ENCODE data around the gene RAB33B. TPM values are rescaled to one million over a fixed set of nuclear protein-coding genes. Genes with fewer than 3 reads are reported as not detected.

The RAB33B gene
- total and polyA plus RNA-seq, 4 donors: 7.2 to 38.9 (median 8.6) TPM

GRCh38 chr4:139492429-139492828 is 38.5 kb downstream of the RAB33B start:
- no peak overlapping the region for H3K9ac ChIP-seq (ENCODE audit: low read depth in 1 of 2, low read length in 2 of 2)
- TF ChIP-seq YY1 (IDR thresholded peaks at IDR 0.05) (no peak), RAD21 (IDR thresholded peaks at IDR 0.05) (no peak), FOXA2 (IDR thresholded peaks at IDR 0.05) (no peak), TAF1 (conservative IDR thresholded peaks at IDR 0.05) (no peak), RXRA (IDR thresholded peaks at IDR 0.05) (no peak), EGR1 (IDR thresholded peaks at IDR 0.05; ENCODE audit: low read depth in 2 of 2) (no peak), HNF4G (IDR thresholded peaks at IDR 0.05) (no peak), FOXA1 (IDR thresholded peaks at IDR 0.05) (no peak), SP1 (IDR thresholded peaks at IDR 0.05) (no peak), GABPA (IDR thresholded peaks at IDR 0.05 in 1 of 2, conservative IDR thresholded peaks at IDR 0.05 in 1 of 2) (no peak)
- TF ChIP-seq, protein P1, sequence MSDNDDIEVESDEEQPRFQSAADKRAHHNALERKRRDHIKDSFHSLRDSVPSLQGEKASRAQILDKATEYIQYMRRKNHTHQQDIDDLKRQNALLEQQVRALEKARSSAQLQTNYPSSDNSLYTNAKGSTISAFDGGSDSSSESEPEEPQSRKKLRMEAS (IDR thresholded peaks at IDR 0.05): no peak
- TF ChIP-seq, protein P2, sequence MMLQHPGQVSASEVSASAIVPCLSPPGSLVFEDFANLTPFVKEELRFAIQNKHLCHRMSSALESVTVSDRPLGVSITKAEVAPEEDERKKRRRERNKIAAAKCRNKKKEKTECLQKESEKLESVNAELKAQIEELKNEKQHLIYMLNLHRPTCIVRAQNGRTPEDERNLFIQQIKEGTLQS (IDR thresholded peaks at IDR 0.05): no peak
- TF ChIP-seq, protein P3, sequence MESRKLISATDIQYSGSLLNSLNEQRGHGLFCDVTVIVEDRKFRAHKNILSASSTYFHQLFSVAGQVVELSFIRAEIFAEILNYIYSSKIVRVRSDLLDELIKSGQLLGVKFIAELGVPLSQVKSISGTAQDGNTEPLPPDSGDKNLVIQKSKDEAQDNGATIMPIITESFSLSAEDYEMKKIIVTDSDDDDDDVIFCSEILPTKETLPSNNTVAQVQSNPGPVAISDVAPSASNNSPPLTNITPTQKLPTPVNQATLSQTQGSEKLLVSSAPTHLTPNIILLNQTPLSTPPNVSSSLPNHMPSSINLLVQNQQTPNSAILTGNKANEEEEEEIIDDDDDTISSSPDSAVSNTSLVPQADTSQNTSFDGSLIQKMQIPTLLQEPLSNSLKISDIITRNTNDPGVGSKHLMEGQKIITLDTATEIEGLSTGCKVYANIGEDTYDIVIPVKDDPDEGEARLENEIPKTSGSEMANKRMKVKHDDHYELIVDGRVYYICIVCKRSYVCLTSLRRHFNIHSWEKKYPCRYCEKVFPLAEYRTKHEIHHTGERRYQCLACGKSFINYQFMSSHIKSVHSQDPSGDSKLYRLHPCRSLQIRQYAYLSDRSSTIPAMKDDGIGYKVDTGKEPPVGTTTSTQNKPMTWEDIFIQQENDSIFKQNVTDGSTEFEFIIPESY (IDR thresholded peaks at IDR 0.05): no peak
- TF ChIP-seq, protein P4, sequence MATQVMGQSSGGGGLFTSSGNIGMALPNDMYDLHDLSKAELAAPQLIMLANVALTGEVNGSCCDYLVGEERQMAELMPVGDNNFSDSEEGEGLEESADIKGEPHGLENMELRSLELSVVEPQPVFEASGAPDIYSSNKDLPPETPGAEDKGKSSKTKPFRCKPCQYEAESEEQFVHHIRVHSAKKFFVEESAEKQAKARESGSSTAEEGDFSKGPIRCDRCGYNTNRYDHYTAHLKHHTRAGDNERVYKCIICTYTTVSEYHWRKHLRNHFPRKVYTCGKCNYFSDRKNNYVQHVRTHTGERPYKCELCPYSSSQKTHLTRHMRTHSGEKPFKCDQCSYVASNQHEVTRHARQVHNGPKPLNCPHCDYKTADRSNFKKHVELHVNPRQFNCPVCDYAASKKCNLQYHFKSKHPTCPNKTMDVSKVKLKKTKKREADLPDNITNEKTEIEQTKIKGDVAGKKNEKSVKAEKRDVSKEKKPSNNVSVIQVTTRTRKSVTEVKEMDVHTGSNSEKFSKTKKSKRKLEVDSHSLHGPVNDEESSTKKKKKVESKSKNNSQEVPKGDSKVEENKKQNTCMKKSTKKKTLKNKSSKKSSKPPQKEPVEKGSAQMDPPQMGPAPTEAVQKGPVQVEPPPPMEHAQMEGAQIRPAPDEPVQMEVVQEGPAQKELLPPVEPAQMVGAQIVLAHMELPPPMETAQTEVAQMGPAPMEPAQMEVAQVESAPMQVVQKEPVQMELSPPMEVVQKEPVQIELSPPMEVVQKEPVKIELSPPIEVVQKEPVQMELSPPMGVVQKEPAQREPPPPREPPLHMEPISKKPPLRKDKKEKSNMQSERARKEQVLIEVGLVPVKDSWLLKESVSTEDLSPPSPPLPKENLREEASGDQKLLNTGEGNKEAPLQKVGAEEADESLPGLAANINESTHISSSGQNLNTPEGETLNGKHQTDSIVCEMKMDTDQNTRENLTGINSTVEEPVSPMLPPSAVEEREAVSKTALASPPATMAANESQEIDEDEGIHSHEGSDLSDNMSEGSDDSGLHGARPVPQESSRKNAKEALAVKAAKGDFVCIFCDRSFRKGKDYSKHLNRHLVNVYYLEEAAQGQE (IDR thresholded peaks at IDR 0.05): no peak
- no peaks in the 10 kb centered on the region for H3K9me3 ChIP-seq (ENCODE audit: control insufficient read depth in 4 of 4, low read length in 3 of 4)
- WGBS: over 99% methylated on average over 2 of the region's 2 CpGs
- no peak overlapping the region for H3K27ac ChIP-seq (ENCODE audit: low read depth in 1 of 2, low read length in 2 of 2)
- H3K4me1 ChIP-seq (ENCODE audit: control insufficient read depth in 4 of 4, insufficient read depth in 4 of 4, low read length in 3 of 4): peaks cover 0 to 28% (median 19%) of the 10 kb centered on the region in 4 donors
- DNase-seq (ENCODE audit: low spot score): no peak
- no peak overlapping the region for H3K4me3 ChIP-seq (ENCODE audit: low read depth in 1 of 3, low read length in 3 of 3)
- H3K36me3 ChIP-seq (ENCODE audit: control insufficient read depth in 4 of 4, insufficient read depth in 3 of 4, low read depth in 1 of 4, low read length in 3 of 4): no peaks in the 10 kb centered on the region
- no peaks in the 10 kb centered on the region for H3K27me3 ChIP-seq (ENCODE audit: control insufficient read depth in 4 of 4, insufficient read depth in 4 of 4, low read length in 3 of 4)

DNA sequence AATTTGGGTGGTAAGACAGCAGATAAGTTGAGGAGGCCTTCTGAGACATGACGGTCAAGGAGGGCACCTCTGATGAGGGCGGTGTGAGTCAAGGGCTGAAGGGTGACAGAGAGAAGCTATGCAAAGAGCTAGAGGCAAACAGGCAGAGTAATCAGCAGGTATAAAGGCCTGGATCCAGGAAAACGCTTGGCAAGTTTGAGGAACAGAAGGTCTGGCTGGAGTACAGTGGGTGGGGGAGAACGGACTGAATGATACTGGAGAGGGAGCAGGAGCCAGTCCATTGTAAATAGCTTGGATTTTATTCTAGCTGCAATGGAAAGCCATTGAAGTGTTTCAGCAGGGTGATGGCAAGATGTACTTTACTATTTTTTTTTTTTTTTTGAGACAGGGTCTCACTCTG is 39.3 kb downstream of the RAB33B start:
- Histone ChIP-seq H3K27ac (ENCODE audit: low read depth in 1 of 2, low read length in 2 of 2) (no peak overlapping the region), H3K4me1 (ENCODE audit: control insufficient read depth in 4 of 4, insufficient read depth in 4 of 4, low read length in 3 of 4) (peaks cover under 1 to 31% (median 24%) of the 10 kb centered on the region in 4 donors), H3K36me3 (ENCODE audit: control insufficient read depth in 4 of 4, insufficient read depth in 3 of 4, low read depth in 1 of 4, low read length in 3 of 4) (no peaks in the 10 kb centered on the region), H3K9ac (ENCODE audit: low read depth in 1 of 2, low read length in 2 of 2) (no peak overlapping the region), H3K4me3 (ENCODE audit: low read depth in 1 of 3, low read length in 3 of 3) (no peak overlapping the region), H3K27me3 (ENCODE audit: control insufficient read depth in 4 of 4, insufficient read depth in 4 of 4, low read length in 3 of 4) (no peaks in the 10 kb centered on the region), H3K9me3 (ENCODE audit: control insufficient read depth in 4 of 4, low read length in 3 of 4) (no peaks in the 10 kb centered on the region)
- TF ChIP-seq HNF4A (conservative IDR thresholded peaks at IDR 0.05) (peak in 1 of 2 donors; percentile 18), JUND (IDR thresholded peaks at IDR 0.05) (no peak), FOXA2 (IDR thresholded peaks at IDR 0.05) (peak; percentile 38), RXRA (IDR thresholded peaks at IDR 0.05) (peak in 1 of 2 donors; percentile 18)
- TF ChIP-seq, protein P3 (IDR thresholded peaks at IDR 0.05): no peak
- no peak for DNase-seq (ENCODE audit: low spot score)
- 47% methylated on average over 4 of the region's 4 CpGs for WGBS

All from liver (tissue), 9 donors.